GM19328 (cell line): Measurements from ENCODE around the gene PDGFRA.
"Not testable (repeated sequence)": the region's sequence is repeated elsewhere in the genome, so short reads cannot be mapped to it uniquely, and the experiment has no call there.

ENCODE experiments used
- ATAC-seq: cut with Tn5 transposase; IDR thresholded peaks from one replicate; pipeline ENCODE4 v1.9.1; 2021; ENCODE audit warnings: mild to moderate bottlenecking, moderate library complexity; ENCODE audit not compliant: unreplicated experiment

PDGFRA gene

DNA sequence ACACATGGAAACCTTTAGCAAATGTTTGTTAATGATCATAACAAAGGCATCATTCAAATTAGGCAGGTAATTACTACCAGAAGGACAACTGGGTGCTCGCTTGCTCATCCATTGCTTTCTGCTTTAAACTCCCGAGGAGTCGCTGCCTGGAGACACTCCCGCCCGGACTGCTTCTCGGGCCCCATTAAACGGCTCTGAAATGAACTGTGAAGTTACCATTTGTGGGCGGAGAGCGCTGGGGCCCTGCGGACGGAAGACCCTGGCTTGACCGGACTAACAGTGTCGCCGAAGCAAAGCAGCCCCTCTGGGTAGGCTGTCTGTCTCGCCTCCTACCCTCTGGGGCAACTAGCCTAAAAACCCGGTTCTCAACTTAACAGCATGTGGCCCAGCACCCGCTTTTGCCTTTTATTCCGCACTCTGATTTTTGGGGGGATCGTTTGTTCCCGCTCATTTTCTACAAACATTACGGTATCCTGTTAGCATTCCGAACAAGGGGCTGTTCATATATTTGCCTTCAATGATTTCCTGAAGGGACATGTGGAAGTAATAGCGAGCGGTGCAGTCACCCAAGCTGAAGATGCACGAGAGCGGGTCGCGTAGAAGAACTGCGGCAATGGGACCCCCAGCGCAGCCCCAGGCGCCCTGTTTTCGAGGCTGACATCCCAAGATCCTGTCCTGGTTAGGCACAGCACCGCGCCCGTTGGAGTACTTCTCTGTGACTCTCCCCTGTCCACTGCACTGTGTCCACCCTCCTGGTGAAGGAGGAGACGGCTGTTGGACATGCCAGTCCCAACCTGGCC is 1.6 kb upstream of the PDGFRA start:
- no peak for ATAC-seq

- no peak for ATAC-seq
These were observed 1.0 kb upstream of the PDGFRA start for GRCh38 chr4:54228056-54228527.

GRCh38 chr4:54228546-54228945 is 547 bp upstream of the PDGFRA start:
- no peak for ATAC-seq

DNA sequence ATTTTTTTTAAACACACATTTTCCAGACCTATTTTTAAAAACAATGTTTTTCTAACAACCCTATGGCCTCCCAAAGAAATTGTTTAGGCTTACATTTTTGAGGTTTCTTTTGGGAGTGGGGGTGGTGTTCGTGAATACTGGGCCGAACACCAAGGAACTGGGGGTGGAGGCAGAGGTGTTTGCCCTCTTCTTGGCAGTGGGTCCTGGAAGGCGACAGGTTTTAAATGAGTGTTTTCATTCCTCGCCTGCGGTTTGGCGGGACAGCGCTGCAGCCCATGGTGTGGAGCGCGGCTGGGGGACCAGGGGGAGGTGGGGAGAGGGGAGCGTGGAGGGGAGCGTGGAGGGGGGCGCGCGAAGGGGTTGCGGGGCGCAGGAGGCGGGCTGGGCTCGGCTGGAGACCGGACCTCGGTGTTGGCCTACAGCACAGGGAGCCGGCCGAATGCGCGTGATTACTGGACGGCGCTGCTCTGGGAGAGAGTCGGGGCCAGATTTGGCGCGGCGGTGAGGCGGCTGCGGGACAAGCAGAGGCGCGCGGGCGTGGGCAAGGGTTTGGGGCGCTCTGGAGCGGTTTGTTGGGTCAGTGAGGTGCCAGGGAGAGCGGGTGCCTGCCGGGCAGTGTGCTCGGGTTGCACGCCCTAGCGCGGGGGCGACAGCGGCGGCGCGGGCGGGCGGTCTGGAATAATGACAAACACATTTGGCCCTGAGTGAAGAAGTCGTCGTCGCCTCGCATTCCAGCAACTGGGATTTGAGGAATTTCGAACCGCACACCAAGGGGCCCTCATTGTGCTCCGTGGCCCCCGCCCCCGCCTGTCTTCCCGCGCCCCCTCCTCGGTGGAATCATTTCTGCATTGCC is 764 bp downstream of the PDGFRA start:
- no peak for ATAC-seq

DNA sequence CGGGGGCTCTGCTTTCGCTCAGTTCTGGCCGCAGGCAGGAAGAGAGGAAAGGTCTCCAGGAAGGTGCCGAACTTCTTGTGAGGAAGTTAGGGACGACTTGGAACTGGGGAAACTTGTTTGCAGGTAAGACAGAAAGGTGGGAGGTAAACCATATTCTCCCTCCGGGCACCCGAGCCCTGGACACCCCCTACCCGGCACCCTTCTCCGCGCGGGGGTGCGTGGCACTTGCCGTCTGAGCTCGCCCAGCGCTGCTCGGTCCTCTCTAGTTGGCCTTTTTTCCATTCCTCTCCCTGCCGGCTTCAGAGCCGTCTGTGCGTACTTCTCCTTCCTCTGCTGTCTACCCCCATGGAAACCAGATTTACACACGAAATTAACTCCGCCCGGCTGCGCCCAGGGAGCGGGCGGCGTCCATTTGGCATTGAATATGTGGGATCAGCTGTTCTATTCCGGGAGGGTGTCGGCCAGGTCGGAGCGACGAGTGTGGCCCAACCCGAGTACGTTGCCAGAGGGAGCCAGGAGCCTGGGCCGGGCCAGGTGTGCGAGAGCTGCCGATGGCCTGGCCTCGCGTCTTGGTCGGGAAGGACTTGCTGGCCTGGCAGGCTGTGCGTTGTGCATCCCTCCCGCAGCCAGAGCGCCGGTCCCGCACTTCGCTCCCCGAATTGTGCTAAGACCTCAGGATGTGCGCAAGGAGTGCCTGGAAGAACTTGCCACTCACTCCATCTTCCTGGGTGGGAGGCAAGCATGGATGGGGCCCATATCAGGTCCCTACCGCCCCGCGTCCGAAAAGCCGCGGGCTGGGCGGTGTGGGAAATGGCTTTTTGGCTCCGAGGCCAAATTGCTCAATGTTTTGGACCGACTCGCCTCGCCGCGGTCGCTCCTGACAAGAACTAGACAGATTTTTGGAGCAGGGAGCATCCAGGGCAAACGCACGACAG is 1.7 kb downstream of the PDGFRA start:
- no peak for ATAC-seq

DNA sequence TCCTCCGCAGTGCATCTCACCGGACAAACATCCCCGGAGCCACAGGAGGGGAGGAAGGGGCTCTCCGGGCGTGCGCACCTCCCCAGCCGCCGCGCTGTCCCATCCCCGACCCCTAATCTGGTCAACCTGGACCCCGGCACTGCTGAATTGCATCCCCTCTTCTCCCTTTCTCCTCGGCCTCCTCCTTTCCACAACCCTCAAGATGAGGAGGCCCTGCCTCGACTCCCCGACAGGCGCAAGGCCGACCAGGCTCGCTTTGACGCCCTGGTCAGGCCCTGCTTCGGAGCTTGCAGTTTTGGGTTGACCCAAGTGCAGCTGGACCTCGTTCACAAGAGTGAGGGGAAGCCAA is 2.3 kb downstream of the PDGFRA start:
- no peak for ATAC-seq

- no peak for ATAC-seq
These were observed 2.9 kb downstream of the PDGFRA start for GRCh38 chr4:54231768-54232688.

- ATAC-seq, result peak; percentile 80
These were observed 4.2 kb downstream of the PDGFRA start for GRCh38 chr4:54233277-54233696.

DNA sequence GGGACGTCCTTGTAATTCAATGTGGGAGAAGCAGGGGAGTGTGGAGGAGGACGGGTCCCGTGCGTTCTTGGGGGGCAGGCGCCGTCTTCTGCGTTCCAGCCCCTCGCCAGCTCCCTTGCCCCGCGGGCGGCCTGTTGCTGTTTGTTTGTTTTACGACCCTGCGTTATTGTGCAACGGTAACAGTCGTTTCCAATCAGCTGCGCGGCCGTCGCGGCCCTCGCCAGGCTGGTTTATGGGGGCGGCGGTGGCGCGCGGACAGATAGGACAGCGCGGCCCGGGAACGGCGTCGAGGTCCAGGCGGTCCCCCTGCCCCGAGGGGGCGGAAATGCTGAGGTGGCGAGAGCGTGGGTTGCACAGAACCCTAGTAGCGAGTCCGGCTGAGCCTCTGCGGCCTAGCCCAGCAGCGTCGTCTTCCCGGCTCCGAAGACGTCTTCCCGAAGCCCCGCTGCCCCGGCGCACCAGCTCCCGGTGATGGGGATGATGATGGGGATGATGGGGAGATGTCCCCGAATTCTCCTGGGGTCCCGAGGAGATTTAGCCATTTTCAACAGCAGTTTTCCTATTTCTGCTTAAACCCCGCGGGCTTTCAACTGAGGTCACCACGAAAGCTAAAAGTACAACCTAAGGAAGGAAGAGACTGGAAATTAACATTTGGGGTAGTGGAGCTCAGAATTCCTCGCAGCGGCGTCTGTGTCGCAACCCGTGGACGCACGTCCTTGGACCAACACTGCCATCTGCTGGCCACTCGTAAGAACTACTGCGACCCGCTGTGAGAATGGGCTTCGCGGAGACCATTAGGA is 4.8 kb downstream of the PDGFRA start:
- ATAC-seq, result peak; percentile 41

DNA sequence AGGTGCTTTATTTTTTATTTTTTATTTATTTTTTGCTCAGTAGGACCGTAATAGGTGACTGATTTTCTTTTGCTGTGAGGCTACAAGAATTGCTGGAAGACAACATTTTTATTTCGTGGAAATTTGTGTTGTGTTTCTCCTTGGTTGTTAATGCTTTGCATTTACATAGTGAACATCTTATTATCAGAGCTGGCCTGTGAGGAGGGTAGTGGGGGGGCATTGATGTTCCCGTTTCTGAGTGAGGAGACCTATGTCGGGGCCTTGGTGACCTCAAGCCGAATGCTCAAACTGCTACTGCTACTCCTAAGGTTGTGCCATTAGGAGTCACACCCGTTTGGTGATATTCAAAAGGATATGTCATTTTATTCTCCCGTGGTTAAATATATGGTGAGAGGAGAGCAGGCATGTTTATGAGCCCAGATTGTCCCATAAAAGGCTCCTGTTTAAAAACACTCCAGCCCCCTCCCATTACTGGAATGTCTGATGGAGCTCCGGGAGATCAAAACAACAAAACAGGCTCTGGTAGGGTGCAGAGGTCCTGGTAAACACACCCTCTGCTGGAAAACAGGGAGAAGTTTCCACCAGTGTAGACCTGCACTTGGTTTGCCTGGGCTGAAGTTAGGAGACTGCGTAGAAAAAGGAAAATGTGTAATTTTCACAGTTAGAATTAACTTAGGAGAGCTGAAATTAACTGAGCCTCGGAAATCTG is 5.6 kb downstream of the PDGFRA start:
- ATAC-seq, result no peak

GRCh38 chr4:54236316-54236715 is 7.2 kb downstream of the PDGFRA start:
- ATAC-seq, result not testable (repeated sequence)

DNA sequence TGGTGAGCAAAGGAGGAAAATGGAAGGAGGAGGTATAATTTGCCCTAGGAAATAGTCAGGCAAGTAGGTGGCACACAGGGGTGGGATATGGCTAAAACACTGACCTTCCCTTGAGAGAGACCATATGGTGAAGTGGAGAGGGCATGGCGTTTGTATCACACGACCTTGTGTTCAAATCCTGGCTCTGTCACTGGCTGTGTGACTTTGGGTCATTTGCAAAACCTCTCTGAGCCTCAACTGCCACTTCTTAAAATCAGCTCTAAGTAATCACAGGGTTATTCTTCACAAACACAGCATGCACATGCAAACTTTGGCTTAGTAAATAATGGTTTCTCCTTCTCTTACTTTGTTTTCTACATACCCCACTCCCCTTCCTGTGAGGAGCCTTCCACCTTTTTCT is 8.7 kb downstream of the PDGFRA start:
- no peak for ATAC-seq

DNA sequence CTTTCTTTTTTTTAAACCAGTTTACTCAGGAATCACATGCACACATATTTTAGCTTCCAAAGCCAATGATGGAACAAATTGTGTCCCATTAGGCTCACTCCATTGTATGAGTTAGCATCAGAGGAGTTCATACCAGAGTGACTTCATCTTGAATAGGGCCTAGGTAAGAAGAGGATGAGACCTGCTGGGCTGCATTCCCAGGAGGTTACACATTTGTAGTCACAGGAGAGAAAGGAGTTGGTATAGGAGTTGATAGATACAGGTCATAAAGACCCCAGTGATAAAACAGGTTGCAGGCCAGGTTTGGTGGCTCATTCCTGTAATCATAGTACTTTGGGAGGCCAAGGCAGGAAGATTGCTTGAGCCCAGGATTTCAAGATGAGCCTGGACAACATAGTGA is 9.3 kb downstream of the PDGFRA start:
- no peak for ATAC-seq

DNA sequence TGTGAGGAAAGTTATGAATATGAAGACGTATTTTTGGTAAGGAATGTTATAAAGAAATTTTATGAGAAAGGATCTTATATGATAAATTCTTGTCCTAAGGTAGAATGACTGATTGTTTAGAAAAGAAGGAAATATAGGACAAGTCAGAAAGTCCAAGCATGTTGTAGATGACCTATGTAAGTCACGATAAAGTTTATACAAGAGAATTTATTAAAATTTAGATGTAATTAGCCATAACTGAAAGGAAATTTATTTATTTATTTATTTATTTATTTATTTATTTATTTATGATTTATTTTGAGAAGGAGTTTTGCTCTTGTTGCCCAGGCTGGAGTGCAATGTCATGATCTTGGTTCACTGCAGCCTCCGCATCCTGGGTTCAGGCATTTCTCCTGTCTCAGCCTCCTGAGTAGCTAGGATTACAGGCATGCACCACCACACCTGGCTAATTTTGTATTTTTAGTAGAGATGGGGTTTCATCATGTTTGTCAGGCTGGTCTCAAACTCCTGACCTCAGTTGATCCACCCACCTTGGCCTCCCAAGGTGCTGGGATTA is 12.3 kb downstream of the PDGFRA start:
- not testable (repeated sequence) for ATAC-seq

GRCh38 chr4:54243541-54243940 is 14.4 kb downstream of the PDGFRA start:
- not testable (repeated sequence) for ATAC-seq

GRCh38 chr4:54252312-54252711 is 23.2 kb downstream of the PDGFRA start:
- ATAC-seq, result not testable (repeated sequence)

GRCh38 chr4:54254116-54254914 is 25.2 kb downstream of the PDGFRA start:
- ATAC-seq, result no peak
